HL-60 (cell line): ENCODE data around the gene HAUS1.
"Not testable (repeated sequence)": the region's sequence is repeated elsewhere in the genome, so short reads cannot be mapped to it uniquely, and the experiment has no call there.

ENCODE experiments used
- CTCF ChIP-seq: IDR thresholded peaks from one replicate; pipeline ENCODE4 v1.5.1; 2011; ENCODE audit warnings: low read length, control low read depth, inconsistent platforms; ENCODE audit not compliant: insufficient read depth
- GABPA ChIP-seq: IDR thresholded peaks from 2 replicates; pipeline ENCODE4 v1.6.1; 2012; ENCODE audit warnings: low read depth
- POLR2AphosphoS5 ChIP-seq: IDR thresholded peaks from 2 replicates; pipeline ENCODE4 v1.6.1; 2012; ENCODE audit warnings: low read depth
- REST ChIP-seq: IDR thresholded peaks from 2 replicates; pipeline ENCODE4 v1.6.1; 2012; ENCODE audit warnings: low read depth; ENCODE audit not compliant: insufficient replicate concordance

GRCh38 chr18:46164502-46164901 lies 60.3 kb downstream of the HAUS1 start:
- not testable (repeated sequence) for TF ChIP-seq CTCF, REST, POLR2AphosphoS5, GABPA
